ENCODE results near the gene ENPP6.

ENPP6 gene

GRCh38 chr4:184046148-184046547 is 171.5 kb downstream of the ENPP6 start:
- no peak for DNase-seq

GRCh38 chr4:184041156-184041555 is 176.5 kb downstream of the ENPP6 start:
- no peak for DNase-seq

GRCh38 chr4:184039963-184040383 is 177.7 kb downstream of the ENPP6 start:
- no peak for DNase-seq

Measured in hematopoietic multipotent progenitor cell treated with erythropoietin and hydrocortisone succinate and interleukin-3 and kit ligand, for 6 days (in vitro differentiated cells).